ENCODE data around the gene CPLX1.

The CPLX1 gene

GRCh38 chr4:857461-857860, 31.5 kb upstream of the CPLX1 start:
- intact Hi-C loops (cut with DNase I): no loop called here
- DNase-seq: no peak

- intact Hi-C loops (cut with DNase I): no loop called here
- DNase-seq: no peak
These were observed 30.4 kb upstream of the CPLX1 start for GRCh38 chr4:856225-856901.

- intact Hi-C loops (cut with DNase I): no loop called here
- DNase-seq: no peak
These were observed 29.9 kb upstream of the CPLX1 start for GRCh38 chr4:855880-856224.

- intact Hi-C loops (cut with DNase I): no loop called here
- DNase-seq: peak in 1 of 42 donors; percentile 1
These were observed 28.4 kb upstream of the CPLX1 start for GRCh38 chr4:854356-854755.

GRCh38 chr4:853416-853781, 27.5 kb upstream of the CPLX1 start:
- intact Hi-C loops (cut with DNase I): no loop called here
- DNase-seq: peak in 1 of 42 donors; percentile 4

GRCh38 chr4:851701-852430, 25.9 kb upstream of the CPLX1 start:
- intact Hi-C loops (cut with DNase I): no loop called here
- peak in 1 of 42 donors; percentile 4 for DNase-seq

- intact Hi-C loops (cut with DNase I): no loop called here
- DNase-seq: peak in 1 of 42 donors; percentile 5
These were observed 24.5 kb upstream of the CPLX1 start for GRCh38 chr4:850323-850945.

- DNase-seq: peak in 1 of 42 donors; percentile 4
These were observed 23.7 kb upstream of the CPLX1 start for GRCh38 chr4:849478-850175.

GRCh38 chr4:848803-849477, 23.0 kb upstream of the CPLX1 start:
- intact Hi-C loops (cut with DNase I): no loop called here
- DNase-seq: peak in 1 of 42 donors; percentile 3

More at GRCh38 chr4:849478-850175, 23.7 kb upstream of the CPLX1 start:
- intact Hi-C loops (cut with DNase I): no loop called here

- DNase-seq: peak in 1 of 42 donors; percentile 3
- intact Hi-C loops (cut with DNase I): no loop called here
These were observed 22.4 kb upstream of the CPLX1 start for GRCh38 chr4:848307-848691.

GRCh38 chr4:845836-846251, 19.9 kb upstream of the CPLX1 start:
- intact Hi-C loops (cut with DNase I): no loop called here
- peak in 1 of 42 donors; percentile 5 for DNase-seq

GRCh38 chr4:845233-845835, 19.4 kb upstream of the CPLX1 start:
- no peak for DNase-seq
- intact Hi-C loops (cut with DNase I): no loop called here

- intact Hi-C loops (cut with DNase I): no loop called here
- no peak for DNase-seq
These were observed 18.9 kb upstream of the CPLX1 start for GRCh38 chr4:844752-845232.

GRCh38 chr4:839675-840443, 13.9 kb upstream of the CPLX1 start:
- DNase-seq: no peak
- intact Hi-C loops (cut with DNase I): no loop called here

GRCh38 chr4:837772-838171, 11.8 kb upstream of the CPLX1 start:
- DNase-seq: no peak

GRCh38 chr4:836750-837301, 10.9 kb upstream of the CPLX1 start:
- peak in 1 of 42 donors; percentile 45 for DNase-seq
- intact Hi-C loops (cut with DNase I): no loop called here

More at GRCh38 chr4:837772-838171, 11.8 kb upstream of the CPLX1 start:
- intact Hi-C loops (cut with DNase I): no loop called here

GRCh38 chr4:836003-836511, 10.1 kb upstream of the CPLX1 start:
- DNase-seq: peak in 1 of 42 donors; percentile 8
- intact Hi-C loops (cut with DNase I): no loop called here

Measured in head of caudate nucleus (tissue), 42 donors.